ENCODE measurements around the gene PPIP5K2.
"Not testable (repeated sequence)": the region's sequence is repeated elsewhere in the genome, so short reads cannot be mapped to it uniquely, and the experiment has no call there.

PPIP5K2 gene

DNA sequence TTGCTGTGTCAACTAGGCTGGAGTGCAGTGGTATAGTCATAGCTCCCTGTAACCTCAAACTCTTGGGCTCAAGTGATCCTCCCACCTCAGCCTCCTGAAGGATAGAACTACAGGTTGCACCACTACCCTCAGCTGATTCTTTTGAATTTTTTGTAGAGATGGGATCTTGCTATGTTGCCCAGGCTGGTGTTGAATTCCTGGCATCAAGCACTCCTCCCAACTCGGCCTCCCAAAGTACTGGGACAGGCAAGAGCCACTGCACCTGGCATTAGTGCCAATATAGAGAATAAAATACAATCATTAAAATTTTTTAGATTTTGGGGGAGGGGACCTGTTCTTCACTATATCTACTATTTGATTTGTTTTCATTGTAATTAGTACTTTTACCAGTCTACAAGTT is 15.4 kb downstream of the PPIP5K2 start:
- no peak overlapping the region for H3K27ac ChIP-seq (ENCODE audit: low read depth, low read length)
- no peak overlapping the region for H4K5ac ChIP-seq (ENCODE audit: low read length)
- no peak overlapping the region for H3K56ac ChIP-seq (ENCODE audit: low read length)
- H3K4ac ChIP-seq (ENCODE audit: low read depth, low read length): no peak overlapping the region
- H2BK5ac ChIP-seq (ENCODE audit: low read length): no peak overlapping the region
- H3K79me2 ChIP-seq (ENCODE audit: control insufficient read depth, insufficient read depth, low read length): no peaks in the 10 kb centered on the region
- no peak overlapping the region for H3K9ac ChIP-seq (ENCODE audit: low read length)
- H4K8ac ChIP-seq (ENCODE audit: low read depth, low read length): no peak overlapping the region
- no CpG with 5 or more reads among the region's 1 CpG for WGBS (ENCODE audit: extremely low coverage, insufficient coverage, low lambda C conversion rate)
- H3K4me3 ChIP-seq (ENCODE audit: low read length): no peak overlapping the region
- no peaks in the 10 kb centered on the region for H3K27me3 ChIP-seq (ENCODE audit: insufficient read depth, low read length, poor library complexity)
- no peak overlapping the region for H2BK120ac ChIP-seq (ENCODE audit: low read depth, low read length)
- DNase-seq: no peak
- no peak overlapping the region for H2BK15ac ChIP-seq (replicated peaks; ENCODE audit: low read depth)
- H3K18ac ChIP-seq (ENCODE audit: low read length): no peak overlapping the region
- no peak overlapping the region for H3K4me2 ChIP-seq (ENCODE audit: low read length)
- no peak overlapping the region for H2AK5ac ChIP-seq (ENCODE audit: low read length)
- no peak overlapping the region for H3K23ac ChIP-seq (ENCODE audit: low read length)
- H3K36me3 ChIP-seq (ENCODE audit: control insufficient read depth, insufficient read depth, low read length): no peaks in the 10 kb centered on the region
- no peaks in the 10 kb centered on the region for H3K79me1 ChIP-seq (ENCODE audit: low read length)
- H3K4me1 ChIP-seq (ENCODE audit: control insufficient read depth, low read depth, low read length): no peaks in the 10 kb centered on the region

- no peak overlapping the region for H3K9ac ChIP-seq (ENCODE audit: low read length)
- no peak overlapping the region for H4K8ac ChIP-seq (ENCODE audit: low read depth, low read length)
- no peak overlapping the region for H2AK5ac ChIP-seq (ENCODE audit: low read length)
- H2BK15ac ChIP-seq (replicated peaks; ENCODE audit: low read depth): no peak overlapping the region
- H3K27me3 ChIP-seq (ENCODE audit: insufficient read depth, low read length, poor library complexity): no peaks in the 10 kb centered on the region
- no peak overlapping the region for H3K4me3 ChIP-seq (ENCODE audit: low read length)
- WGBS (ENCODE audit: extremely low coverage, insufficient coverage, low lambda C conversion rate): no CpG with 5 or more reads among the region's 3 CpGs
- no peak overlapping the region for H3K27ac ChIP-seq (ENCODE audit: low read depth, low read length)
- H3K4ac ChIP-seq (ENCODE audit: low read depth, low read length): no peak overlapping the region
- no peak overlapping the region for H4K5ac ChIP-seq (ENCODE audit: low read length)
- H3K4me1 ChIP-seq (ENCODE audit: control insufficient read depth, low read depth, low read length): no peaks in the 10 kb centered on the region
- H3K79me2 ChIP-seq (ENCODE audit: control insufficient read depth, insufficient read depth, low read length): no peaks in the 10 kb centered on the region
- no peaks in the 10 kb centered on the region for H3K36me3 ChIP-seq (ENCODE audit: control insufficient read depth, insufficient read depth, low read length)
- H3K4me2 ChIP-seq (ENCODE audit: low read length): no peak overlapping the region
- no peak overlapping the region for H3K23ac ChIP-seq (ENCODE audit: low read length)
- H3K79me1 ChIP-seq (ENCODE audit: low read length): no peaks in the 10 kb centered on the region
- H3K56ac ChIP-seq (ENCODE audit: low read length): no peak overlapping the region
- no peak overlapping the region for H2BK120ac ChIP-seq (ENCODE audit: low read depth, low read length)
- DNase-seq: no peak
- no peak overlapping the region for H3K18ac ChIP-seq (ENCODE audit: low read length)
- no peak overlapping the region for H2BK5ac ChIP-seq (ENCODE audit: low read length)
Observed at GRCh38 chr5:103138202-103138690, 18.1 kb downstream of the PPIP5K2 start.

GRCh38 chr5:103139264-103139865 is 19.3 kb downstream of the PPIP5K2 start:
- Histone ChIP-seq H3K79me1 (ENCODE audit: low read length) (no peaks in the 10 kb centered on the region), H2BK120ac (ENCODE audit: low read depth, low read length) (no peak overlapping the region), H3K4me2 (ENCODE audit: low read length) (no peak overlapping the region), H3K27ac (ENCODE audit: low read depth, low read length) (no peak overlapping the region), H2BK15ac (replicated peaks; ENCODE audit: low read depth) (no peak overlapping the region), H3K18ac (ENCODE audit: low read length) (no peak overlapping the region), H4K8ac (ENCODE audit: low read depth, low read length) (no peak overlapping the region), H3K27me3 (ENCODE audit: insufficient read depth, low read length, poor library complexity) (no peaks in the 10 kb centered on the region), H3K56ac (ENCODE audit: low read length) (no peak overlapping the region), H2BK5ac (ENCODE audit: low read length) (no peak overlapping the region), H3K4me1 (ENCODE audit: control insufficient read depth, low read depth, low read length) (no peaks in the 10 kb centered on the region), H3K23ac (ENCODE audit: low read length) (no peak overlapping the region), H4K5ac (ENCODE audit: low read length) (no peak overlapping the region), H3K36me3 (ENCODE audit: control insufficient read depth, insufficient read depth, low read length) (no peaks in the 10 kb centered on the region), H2AK5ac (ENCODE audit: low read length) (no peak overlapping the region), H3K79me2 (ENCODE audit: control insufficient read depth, insufficient read depth, low read length) (no peaks in the 10 kb centered on the region), H3K4me3 (ENCODE audit: low read length) (no peak overlapping the region), H3K9ac (ENCODE audit: low read length) (no peak overlapping the region), H3K4ac (ENCODE audit: low read depth, low read length) (no peak overlapping the region)
- WGBS (ENCODE audit: extremely low coverage, insufficient coverage, low lambda C conversion rate): no CpG with 5 or more reads among the region's 2 CpGs
- peak; percentile 79 for DNase-seq

- not testable (repeated sequence) for H3K27me3 ChIP-seq (ENCODE audit: insufficient read depth, low read length, poor library complexity); H3K4ac ChIP-seq (ENCODE audit: low read depth, low read length); H4K8ac ChIP-seq (ENCODE audit: low read depth, low read length); H2BK5ac ChIP-seq (ENCODE audit: low read length); H3K36me3 ChIP-seq (ENCODE audit: control insufficient read depth, insufficient read depth, low read length); H3K4me1 ChIP-seq (ENCODE audit: control insufficient read depth, low read depth, low read length); H3K9ac ChIP-seq (ENCODE audit: low read length); H3K56ac ChIP-seq (ENCODE audit: low read length); H4K5ac ChIP-seq (ENCODE audit: low read length); H2BK120ac ChIP-seq (ENCODE audit: low read depth, low read length); H3K27ac ChIP-seq (ENCODE audit: low read depth, low read length); H3K23ac ChIP-seq (ENCODE audit: low read length); H2BK15ac ChIP-seq (replicated peaks; ENCODE audit: low read depth); H3K4me3 ChIP-seq (ENCODE audit: low read length); H3K79me1 ChIP-seq (ENCODE audit: low read length); H3K18ac ChIP-seq (ENCODE audit: low read length); H3K4me2 ChIP-seq (ENCODE audit: low read length); DNase-seq; H3K79me2 ChIP-seq (ENCODE audit: control insufficient read depth, insufficient read depth, low read length); H2AK5ac ChIP-seq (ENCODE audit: low read length)
- WGBS (ENCODE audit: extremely low coverage, insufficient coverage, low lambda C conversion rate): no CpG with 5 or more reads among the region's 25 CpGs
Observed at GRCh38 chr5:103142132-103142531, 22.0 kb downstream of the PPIP5K2 start.

DNA sequence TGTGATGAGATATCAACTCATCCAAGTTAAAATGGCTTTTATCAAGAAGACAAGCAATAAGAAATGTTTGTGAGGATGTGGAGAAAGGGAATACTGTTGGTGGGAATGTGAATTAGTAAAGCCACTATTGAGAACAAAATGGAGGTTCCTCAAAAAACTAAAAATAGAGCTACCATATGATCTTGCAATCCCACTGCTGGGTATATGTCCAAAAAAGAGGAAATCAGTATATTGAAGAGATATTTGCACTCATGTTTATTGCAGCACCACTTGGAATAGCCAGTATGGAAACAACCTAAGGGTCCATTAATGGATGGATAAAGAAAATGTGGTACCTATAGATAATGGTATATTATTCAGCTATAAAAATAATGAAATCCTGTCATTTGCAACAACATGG is 25.1 kb downstream of the PPIP5K2 start:
- H2BK15ac ChIP-seq (replicated peaks; ENCODE audit: low read depth): no peak overlapping the region
- H4K8ac ChIP-seq (ENCODE audit: low read depth, low read length): no peak overlapping the region
- no peak for DNase-seq
- H3K27me3 ChIP-seq (ENCODE audit: insufficient read depth, low read length, poor library complexity): no peaks in the 10 kb centered on the region
- no peaks in the 10 kb centered on the region for H3K36me3 ChIP-seq (ENCODE audit: control insufficient read depth, insufficient read depth, low read length)
- H3K23ac ChIP-seq (ENCODE audit: low read length): no peak overlapping the region
- no peak overlapping the region for H2AK5ac ChIP-seq (ENCODE audit: low read length)
- no peak overlapping the region for H2BK120ac ChIP-seq (ENCODE audit: low read depth, low read length)
- no peaks in the 10 kb centered on the region for H3K79me2 ChIP-seq (ENCODE audit: control insufficient read depth, insufficient read depth, low read length)
- no peaks in the 10 kb centered on the region for H3K79me1 ChIP-seq (ENCODE audit: low read length)
- no peak overlapping the region for H3K4ac ChIP-seq (ENCODE audit: low read depth, low read length)
- H3K4me1 ChIP-seq (ENCODE audit: control insufficient read depth, low read depth, low read length): no peaks in the 10 kb centered on the region
- H3K56ac ChIP-seq (ENCODE audit: low read length): no peak overlapping the region
- H3K18ac ChIP-seq (ENCODE audit: low read length): no peak overlapping the region
- H4K5ac ChIP-seq (ENCODE audit: low read length): no peak overlapping the region
- no peak overlapping the region for H3K9ac ChIP-seq (ENCODE audit: low read length)
- H2BK5ac ChIP-seq (ENCODE audit: low read length): no peak overlapping the region
- H3K27ac ChIP-seq (ENCODE audit: low read depth, low read length): no peak overlapping the region
- no peak overlapping the region for H3K4me3 ChIP-seq (ENCODE audit: low read length)
- H3K4me2 ChIP-seq (ENCODE audit: low read length): no peak overlapping the region

- H3K27ac ChIP-seq (ENCODE audit: low read depth, low read length): no peak overlapping the region
- no peak overlapping the region for H2BK5ac ChIP-seq (ENCODE audit: low read length)
- H3K56ac ChIP-seq (ENCODE audit: low read length): no peak overlapping the region
- H2BK15ac ChIP-seq (replicated peaks; ENCODE audit: low read depth): no peak overlapping the region
- no peak overlapping the region for H3K23ac ChIP-seq (ENCODE audit: low read length)
- H4K8ac ChIP-seq (ENCODE audit: low read depth, low read length): no peak overlapping the region
- no peaks in the 10 kb centered on the region for H3K79me2 ChIP-seq (ENCODE audit: control insufficient read depth, insufficient read depth, low read length)
- no peaks in the 10 kb centered on the region for H3K79me1 ChIP-seq (ENCODE audit: low read length)
- H3K4me1 ChIP-seq (ENCODE audit: control insufficient read depth, low read depth, low read length): no peaks in the 10 kb centered on the region
- H4K5ac ChIP-seq (ENCODE audit: low read length): no peak overlapping the region
- no CpG with 5 or more reads among the region's 1 CpG for WGBS (ENCODE audit: extremely low coverage, insufficient coverage, low lambda C conversion rate)
- no peak overlapping the region for H2BK120ac ChIP-seq (ENCODE audit: low read depth, low read length)
- H2AK5ac ChIP-seq (ENCODE audit: low read length): no peak overlapping the region
- H3K4ac ChIP-seq (ENCODE audit: low read depth, low read length): no peak overlapping the region
- no peak overlapping the region for H3K18ac ChIP-seq (ENCODE audit: low read length)
- no peak overlapping the region for H3K4me3 ChIP-seq (ENCODE audit: low read length)
- no peak for DNase-seq
- no peaks in the 10 kb centered on the region for H3K27me3 ChIP-seq (ENCODE audit: insufficient read depth, low read length, poor library complexity)
- no peaks in the 10 kb centered on the region for H3K36me3 ChIP-seq (ENCODE audit: control insufficient read depth, insufficient read depth, low read length)
- no peak overlapping the region for H3K4me2 ChIP-seq (ENCODE audit: low read length)
- H3K9ac ChIP-seq (ENCODE audit: low read length): no peak overlapping the region
Observed at GRCh38 chr5:103148213-103148612, 28.1 kb downstream of the PPIP5K2 start.
